CMK (cell line): ENCODE data around the gene SPAG7.

ENCODE experiments used
- DNase-seq: peaks from one replicate; pipeline ENCODE4 v3.0.0-alpha.2; 2010; ENCODE audit warnings: low read depth

SPAG7 gene

GRCh38 chr17:4974115-4974670 lies 6.6 kb upstream of the SPAG7 start:
- no peak for DNase-seq

GRCh38 chr17:4973256-4974114 lies 5.9 kb upstream of the SPAG7 start:
- no peak for DNase-seq

GRCh38 chr17:4972752-4973151 lies 5.1 kb upstream of the SPAG7 start:
- DNase-seq: no peak

- DNase-seq: no peak
Observed at GRCh38 chr17:4972322-4972721, 4.7 kb upstream of the SPAG7 start.

DNA sequence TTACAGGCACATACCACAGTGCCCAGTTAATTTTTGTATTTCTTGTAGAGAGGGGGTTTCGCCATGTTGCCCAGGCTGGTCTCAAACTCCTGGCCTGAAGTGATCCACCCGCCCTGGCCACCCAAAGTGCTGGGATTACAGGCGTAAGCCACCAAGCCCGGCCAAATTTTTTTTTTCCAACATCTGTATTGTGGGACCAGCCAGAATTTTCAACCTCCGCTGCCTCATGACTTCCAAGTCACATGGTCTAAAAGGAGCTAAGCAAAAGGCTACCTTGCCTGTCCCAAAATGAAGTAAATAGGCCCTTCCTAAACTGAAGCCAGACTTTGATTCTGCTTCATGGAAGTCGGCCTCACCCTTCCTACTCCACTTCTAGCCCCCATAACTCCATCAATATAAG lies 4.2 kb upstream of the SPAG7 start:
- DNase-seq: no peak

DNA sequence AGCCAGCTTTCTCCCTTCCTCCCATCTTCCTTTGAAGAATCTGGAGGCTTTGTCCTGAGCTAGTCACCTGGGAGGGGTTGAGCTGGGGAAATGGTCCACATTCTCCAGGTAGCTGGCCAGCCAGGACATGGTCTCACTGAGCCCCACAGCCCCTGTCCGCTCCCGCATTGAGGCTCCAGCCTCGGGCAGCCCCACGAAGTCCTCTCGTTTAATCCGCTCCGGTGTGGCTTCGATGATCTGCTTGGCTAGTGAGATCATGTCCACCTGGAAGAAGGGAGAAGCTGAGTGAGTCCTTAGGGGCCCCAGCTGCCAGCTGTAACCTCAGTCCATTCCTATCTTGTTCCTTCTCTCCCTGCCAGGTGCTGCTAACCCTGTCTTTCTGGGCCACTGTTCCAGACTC lies 2.7 kb upstream of the SPAG7 start:
- no peak for DNase-seq

DNA sequence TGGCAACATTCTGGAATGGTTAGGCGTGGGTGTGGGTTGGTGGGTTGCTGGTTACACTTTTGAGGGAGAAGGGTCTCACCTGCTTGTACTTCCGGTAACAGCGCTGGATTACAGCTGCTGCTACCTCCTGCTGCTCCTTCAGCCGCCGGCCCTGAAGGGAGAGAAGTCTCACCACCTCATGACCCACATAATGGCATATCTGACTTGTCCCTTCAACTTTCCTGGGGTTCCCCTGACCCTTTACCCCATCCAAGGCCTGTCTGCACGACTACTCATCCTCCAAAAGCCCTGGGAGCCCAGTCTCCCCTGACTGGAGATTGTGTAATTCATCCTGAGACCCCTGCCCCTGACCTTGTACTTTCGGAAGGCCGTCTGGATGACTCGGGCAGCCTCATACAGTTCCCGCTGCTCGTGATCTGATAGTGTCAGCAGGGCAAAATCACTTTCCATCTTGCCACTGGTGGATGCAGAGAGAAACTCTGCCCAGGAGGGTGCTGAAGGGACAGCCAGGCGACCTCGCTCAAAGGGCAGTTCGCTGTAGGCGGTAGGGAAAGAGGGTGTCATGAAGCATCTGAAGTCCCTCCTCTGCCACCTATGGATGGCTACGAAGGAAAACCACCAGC lies 2.0 kb upstream of the SPAG7 start:
- no peak for DNase-seq

- no peak for DNase-seq
Observed at GRCh38 chr17:4969047-4969550, 1.5 kb upstream of the SPAG7 start.

GRCh38 chr17:4968486-4969046 lies 949 bp upstream of the SPAG7 start:
- no peak for DNase-seq

- peak; percentile 83 for DNase-seq
Observed at GRCh38 chr17:4966844-4967538, 626 bp downstream of the SPAG7 start.

- no peak for DNase-seq
Observed at GRCh38 chr17:4965311-4965986, 2.2 kb downstream of the SPAG7 start.

- no peak for DNase-seq
Observed at GRCh38 chr17:4960279-4960922, 7.2 kb downstream of the SPAG7 start.

GRCh38 chr17:4959261-4959965 lies 8.2 kb downstream of the SPAG7 start:
- no peak for DNase-seq

- DNase-seq: no peak
Observed at GRCh38 chr17:4958102-4958501, 9.5 kb downstream of the SPAG7 start.

DNA sequence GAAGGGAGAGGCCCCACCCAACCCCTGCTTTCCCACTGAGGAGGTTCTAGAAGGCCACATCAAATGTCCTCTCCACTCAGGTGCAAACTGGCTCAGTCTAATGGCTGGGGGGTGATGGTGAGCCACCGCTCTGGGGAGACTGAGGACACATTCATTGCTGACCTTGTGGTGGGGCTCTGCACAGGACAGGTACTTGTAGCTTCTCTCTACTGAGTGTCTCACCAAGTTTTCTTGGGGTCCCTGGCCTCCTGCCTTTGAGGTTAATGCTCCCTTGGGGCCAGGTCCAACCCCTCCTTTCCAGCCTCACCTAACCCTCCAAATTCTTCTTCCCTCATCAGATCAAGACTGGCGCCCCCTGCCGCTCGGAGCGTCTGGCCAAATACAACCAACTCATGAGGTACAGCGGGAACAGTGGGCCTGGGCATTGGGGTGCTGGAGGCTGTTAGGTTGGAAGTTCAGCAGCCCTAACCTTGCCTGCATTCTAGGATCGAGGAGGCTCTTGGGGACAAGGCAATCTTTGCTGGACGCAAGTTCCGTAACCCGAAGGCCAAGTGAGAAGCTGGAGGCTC lies 11.0 kb downstream of the SPAG7 start:
- DNase-seq: no peak

DNA sequence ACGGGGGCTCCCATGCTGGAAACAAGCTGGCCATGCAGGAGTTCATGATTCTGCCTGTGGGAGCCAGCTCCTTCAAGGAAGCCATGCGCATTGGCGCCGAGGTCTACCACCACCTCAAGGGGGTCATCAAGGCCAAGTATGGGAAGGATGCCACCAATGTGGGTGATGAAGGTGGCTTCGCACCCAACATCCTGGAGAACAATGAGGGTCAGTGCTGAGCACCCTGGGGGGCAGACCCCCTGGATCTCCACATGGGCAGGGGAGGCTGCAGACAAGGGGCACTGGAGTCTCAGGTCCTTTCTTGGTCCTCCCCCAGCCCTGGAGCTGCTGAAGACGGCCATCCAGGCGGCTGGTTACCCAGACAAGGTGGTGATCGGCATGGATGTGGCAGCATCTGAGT lies 12.5 kb downstream of the SPAG7 start:
- no peak for DNase-seq

- DNase-seq: no peak
Observed at GRCh38 chr17:4953451-4953961, 14.1 kb downstream of the SPAG7 start.

GRCh38 chr17:4951486-4951885 lies 16.1 kb downstream of the SPAG7 start:
- DNase-seq: no peak

- DNase-seq: no peak
Observed at GRCh38 chr17:4950746-4951204, 16.8 kb downstream of the SPAG7 start, which contains the start of gene ENO3. Gene ENO3 (plus strand): TSS chr17:4951119. CDS start chr17:4951830, 711 bp downstream.
